GM18520 (cell line): ENCODE measurements around the gene RABEPK.
"Not testable (repeated sequence)": the region's sequence is repeated elsewhere in the genome, so short reads cannot be mapped to it uniquely, and the experiment has no call there.

Source experiments
- ATAC-seq: cut with Tn5 transposase; IDR thresholded peaks from one replicate; pipeline ENCODE4 v1.9.1; 2021; ENCODE audit not compliant: unreplicated experiment

The RABEPK gene

GRCh38 chr9:125241863-125242739, 41.8 kb downstream of the RABEPK start:
- ATAC-seq, result peak; percentile 1

GRCh38 chr9:125243792-125244260, 43.5 kb downstream of the RABEPK start:
- no peak for ATAC-seq

- no peak for ATAC-seq
These were observed 45.9 kb downstream of the RABEPK start for GRCh38 chr9:125246261-125246667.

GRCh38 chr9:125254231-125254630, 53.9 kb downstream of the RABEPK start:
- no peak for ATAC-seq

GRCh38 chr9:125255781-125256391, 55.5 kb downstream of the RABEPK start:
- no peak for ATAC-seq

- ATAC-seq, result no peak
These were observed 57.9 kb downstream of the RABEPK start for GRCh38 chr9:125258160-125258785.

GRCh38 chr9:125258832-125259534, 58.6 kb downstream of the RABEPK start:
- ATAC-seq, result no peak

- ATAC-seq, result no peak
These were observed 60.2 kb downstream of the RABEPK start for GRCh38 chr9:125260561-125260960.

GRCh38 chr9:125261501-125262293, 61.4 kb downstream of the RABEPK start, which contains the start of gene GAPVD1:
Gene GAPVD1 (plus strand): TSS chr9:125261826. CDS start chr9:125298922, 37,096 bp downstream.
- ATAC-seq, result peak; percentile 89

- no peak for ATAC-seq
These were observed 62.1 kb downstream of the RABEPK start for GRCh38 chr9:125262294-125262991.

GRCh38 chr9:125264068-125264467, 63.7 kb downstream of the RABEPK start:
- not testable (repeated sequence) for ATAC-seq

- ATAC-seq, result no peak
These were observed 68.2 kb downstream of the RABEPK start for GRCh38 chr9:125268394-125269013.

- ATAC-seq, result no peak
These were observed 68.7 kb downstream of the RABEPK start for GRCh38 chr9:125269014-125269397.

GRCh38 chr9:125271081-125271480, 70.7 kb downstream of the RABEPK start:
- ATAC-seq, result no peak

- no peak for ATAC-seq
These were observed 72.4 kb downstream of the RABEPK start for GRCh38 chr9:125272697-125273096.

GRCh38 chr9:125276771-125277170, 76.4 kb downstream of the RABEPK start:
- no peak for ATAC-seq

- no peak for ATAC-seq
These were observed 77.1 kb downstream of the RABEPK start for GRCh38 chr9:125277411-125277810.

- no peak for ATAC-seq
These were observed 80.6 kb downstream of the RABEPK start for GRCh38 chr9:125280945-125281344.
